ENCODE results near the gene PCDH9.

PCDH9 gene

GRCh38 chr13:67095621-67096020 is 134.5 kb downstream of the PCDH9 start:
- H3K4me2 ChIP-seq (ENCODE audit: low read length): no peak overlapping the region
- no peaks in the 10 kb centered on the region for H4K20me1 ChIP-seq (ENCODE audit: insufficient read depth, low read length)
- no peak overlapping the region for H3K4me3 ChIP-seq (ENCODE audit: low read depth, low read length, poor library complexity, severe bottlenecking)
- H3K79me2 ChIP-seq (ENCODE audit: insufficient read depth, low read length): no peaks in the 10 kb centered on the region
- peak overlapping the region; percentile 73; the same call in 1 of the 2 replicates for H2AFZ ChIP-seq (ENCODE audit: low read length)
- no peak for TF ChIP-seq CTCF (IDR thresholded peaks at IDR 0.05; ENCODE audit: low read length)
- no peak for TF ChIP-seq EZH2 (IDR thresholded peaks at IDR 0.05; ENCODE audit: borderline replicate concordance, low read length)
- no peaks in the 10 kb centered on the region for H3K9me2 ChIP-seq (ENCODE audit: low read depth, low read length)
- 0 out of 2 replicates have a peak, but pooled peaks cover 4% of the 10 kb centered on the region for H3K36me3 ChIP-seq (ENCODE audit: insufficient read depth, low read length)
- no peak overlapping the region for H3K27ac ChIP-seq (ENCODE audit: low read depth, low read length, poor library complexity, severe bottlenecking)
- no peaks in the 10 kb centered on the region for H3K27me3 ChIP-seq (ENCODE audit: insufficient read depth, low read length)
- H3K9me3 ChIP-seq (ENCODE audit: low read length): 0 out of 2 replicates have a peak, but pooled peaks cover 10% of the 10 kb centered on the region
- no peak overlapping the region for H3K9ac ChIP-seq (ENCODE audit: low read length)
- no peaks in the 10 kb centered on the region for H3F3A ChIP-seq (ENCODE audit: insufficient read depth, low read length)
- peaks cover 21% of the 10 kb centered on the region for H3K4me1 ChIP-seq (ENCODE audit: insufficient read depth, low read length, severe bottlenecking)

GRCh38 chr13:67094952-67095351 is 135.2 kb downstream of the PCDH9 start:
- H3K9me3 ChIP-seq (ENCODE audit: low read length): 0 out of 2 replicates have a peak, but pooled peaks cover 10% of the 10 kb centered on the region
- no peak overlapping the region for H3K4me3 ChIP-seq (ENCODE audit: low read depth, low read length, poor library complexity, severe bottlenecking)
- no peaks in the 10 kb centered on the region for H4K20me1 ChIP-seq (ENCODE audit: insufficient read depth, low read length)
- no peaks in the 10 kb centered on the region for H3K79me2 ChIP-seq (ENCODE audit: insufficient read depth, low read length)
- H3K27me3 ChIP-seq (ENCODE audit: insufficient read depth, low read length): no peaks in the 10 kb centered on the region
- H3K4me1 ChIP-seq (ENCODE audit: insufficient read depth, low read length, severe bottlenecking): peaks cover 18% of the 10 kb centered on the region
- no peak overlapping the region for H3K27ac ChIP-seq (ENCODE audit: low read depth, low read length, poor library complexity, severe bottlenecking)
- TF ChIP-seq EZH2 (IDR thresholded peaks at IDR 0.05; ENCODE audit: borderline replicate concordance, low read length) (no peak), CTCF (IDR thresholded peaks at IDR 0.05; ENCODE audit: low read length) (no peak)
- H3F3A ChIP-seq (ENCODE audit: insufficient read depth, low read length): no peaks in the 10 kb centered on the region
- no peak overlapping the region for H3K4me2 ChIP-seq (ENCODE audit: low read length)
- 0 out of 2 replicates have a peak, but pooled peaks cover 4% of the 10 kb centered on the region for H3K36me3 ChIP-seq (ENCODE audit: insufficient read depth, low read length)
- H3K9me2 ChIP-seq (ENCODE audit: low read depth, low read length): no peaks in the 10 kb centered on the region
- peak overlapping the region; percentile 50 for H2AFZ ChIP-seq (ENCODE audit: low read length)
- no peak overlapping the region for H3K9ac ChIP-seq (ENCODE audit: low read length)

- no peak overlapping the region for H3K4me3 ChIP-seq (ENCODE audit: low read depth, low read length, poor library complexity, severe bottlenecking)
- H3K27me3 ChIP-seq (ENCODE audit: insufficient read depth, low read length): no peaks in the 10 kb centered on the region
- no peak overlapping the region for H3K9ac ChIP-seq (ENCODE audit: low read length)
- no peaks in the 10 kb centered on the region for H3K79me2 ChIP-seq (ENCODE audit: insufficient read depth, low read length)
- no peak overlapping the region for H3K27ac ChIP-seq (ENCODE audit: low read depth, low read length, poor library complexity, severe bottlenecking)
- no peaks in the 10 kb centered on the region for H3K9me2 ChIP-seq (ENCODE audit: low read depth, low read length)
- H3K9me3 ChIP-seq (ENCODE audit: low read length): 0 out of 2 replicates have a peak, but pooled peaks cover 10% of the 10 kb centered on the region
- no peaks in the 10 kb centered on the region for H4K20me1 ChIP-seq (ENCODE audit: insufficient read depth, low read length)
- H3K4me2 ChIP-seq (ENCODE audit: low read length): no peak overlapping the region
- 0 out of 2 replicates have a peak overlapping the region, but pooled peaks have one; percentile 14 for H2AFZ ChIP-seq (ENCODE audit: low read length)
- H3F3A ChIP-seq (ENCODE audit: insufficient read depth, low read length): no peaks in the 10 kb centered on the region
- 0 out of 2 replicates have a peak, but pooled peaks cover 4% of the 10 kb centered on the region for H3K36me3 ChIP-seq (ENCODE audit: insufficient read depth, low read length)
- H3K4me1 ChIP-seq (ENCODE audit: insufficient read depth, low read length, severe bottlenecking): peaks cover 18% of the 10 kb centered on the region
- TF ChIP-seq CTCF (IDR thresholded peaks at IDR 0.05; ENCODE audit: low read length) (no peak), EZH2 (IDR thresholded peaks at IDR 0.05; ENCODE audit: borderline replicate concordance, low read length) (no peak)
These were observed 136.1 kb downstream of the PCDH9 start for GRCh38 chr13:67094078-67094477.

Data from OCI-LY1 (cell line).